RWPE1 (cell line): ENCODE measurements around the gene ATP5PB.

Source experiments
- CTCF ChIA-PET: fragments of 350-600 bp; sonication (Branson Sonifier 250); formaldehyde crosslinking; extraction: SDS; loops from one replicate; lab custom pipeline; 2021; lab: Yijun Ruan, JAX
- POLR2A ChIA-PET: fragments of 400-600 bp; formaldehyde crosslinking; extraction: SDS; loops from one replicate; lab custom pipeline; 2020; ENCODE audit warnings: antibody characterized with exemption; ENCODE audit not compliant: low non-redundant PET; lab: Yijun Ruan, JAX
- DNase-seq: peaks from one replicate; pipeline ENCODE4 v3.0.0; 2012; ENCODE audit warnings: low spot score
- H3K27ac ChIP-seq: fragments of 450-650 bp; 2 replicates; pipeline ENCODE4 v1.5.1; 2017
- TF ChIP-seq, protein P1 (sequence below): fragments of 450-650 bp; conservative IDR thresholded peaks from 2 replicates; pipeline ENCODE4 v1.5.1; 2017; ENCODE audit warnings: low read depth, mild to moderate bottlenecking

Gene ATP5PB

DNA sequence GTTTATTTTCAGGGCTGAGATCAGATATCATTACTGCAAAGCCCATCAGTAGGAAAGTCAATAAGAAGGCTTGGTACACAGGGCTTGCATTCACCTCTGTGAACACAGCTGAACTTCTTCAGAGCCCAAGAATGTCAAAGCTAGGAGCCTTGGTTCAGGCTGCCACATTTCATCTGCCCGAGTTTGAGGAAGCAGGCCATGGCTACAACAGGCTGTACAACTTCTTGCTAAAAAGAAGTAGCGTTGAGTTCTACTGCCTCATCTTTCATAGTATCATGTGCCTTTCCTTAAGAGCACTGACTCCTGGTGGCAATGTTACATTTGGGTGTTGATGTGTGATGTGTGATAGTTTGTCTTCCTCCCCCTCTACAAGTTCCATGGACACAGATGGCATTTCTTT lies 34.6 kb downstream of the ATP5PB start:
- no peak for DNase-seq
- POLR2A ChIA-PET, result no interaction called here
- CTCF ChIA-PET, result no interaction called here
- TF ChIP-seq, protein P1, sequence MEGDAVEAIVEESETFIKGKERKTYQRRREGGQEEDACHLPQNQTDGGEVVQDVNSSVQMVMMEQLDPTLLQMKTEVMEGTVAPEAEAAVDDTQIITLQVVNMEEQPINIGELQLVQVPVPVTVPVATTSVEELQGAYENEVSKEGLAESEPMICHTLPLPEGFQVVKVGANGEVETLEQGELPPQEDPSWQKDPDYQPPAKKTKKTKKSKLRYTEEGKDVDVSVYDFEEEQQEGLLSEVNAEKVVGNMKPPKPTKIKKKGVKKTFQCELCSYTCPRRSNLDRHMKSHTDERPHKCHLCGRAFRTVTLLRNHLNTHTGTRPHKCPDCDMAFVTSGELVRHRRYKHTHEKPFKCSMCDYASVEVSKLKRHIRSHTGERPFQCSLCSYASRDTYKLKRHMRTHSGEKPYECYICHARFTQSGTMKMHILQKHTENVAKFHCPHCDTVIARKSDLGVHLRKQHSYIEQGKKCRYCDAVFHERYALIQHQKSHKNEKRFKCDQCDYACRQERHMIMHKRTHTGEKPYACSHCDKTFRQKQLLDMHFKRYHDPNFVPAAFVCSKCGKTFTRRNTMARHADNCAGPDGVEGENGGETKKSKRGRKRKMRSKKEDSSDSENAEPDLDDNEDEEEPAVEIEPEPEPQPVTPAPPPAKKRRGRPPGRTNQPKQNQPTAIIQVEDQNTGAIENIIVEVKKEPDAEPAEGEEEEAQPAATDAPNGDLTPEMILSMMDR, result no peak
- H3K27ac ChIP-seq, result no peak overlapping the region

DNA sequence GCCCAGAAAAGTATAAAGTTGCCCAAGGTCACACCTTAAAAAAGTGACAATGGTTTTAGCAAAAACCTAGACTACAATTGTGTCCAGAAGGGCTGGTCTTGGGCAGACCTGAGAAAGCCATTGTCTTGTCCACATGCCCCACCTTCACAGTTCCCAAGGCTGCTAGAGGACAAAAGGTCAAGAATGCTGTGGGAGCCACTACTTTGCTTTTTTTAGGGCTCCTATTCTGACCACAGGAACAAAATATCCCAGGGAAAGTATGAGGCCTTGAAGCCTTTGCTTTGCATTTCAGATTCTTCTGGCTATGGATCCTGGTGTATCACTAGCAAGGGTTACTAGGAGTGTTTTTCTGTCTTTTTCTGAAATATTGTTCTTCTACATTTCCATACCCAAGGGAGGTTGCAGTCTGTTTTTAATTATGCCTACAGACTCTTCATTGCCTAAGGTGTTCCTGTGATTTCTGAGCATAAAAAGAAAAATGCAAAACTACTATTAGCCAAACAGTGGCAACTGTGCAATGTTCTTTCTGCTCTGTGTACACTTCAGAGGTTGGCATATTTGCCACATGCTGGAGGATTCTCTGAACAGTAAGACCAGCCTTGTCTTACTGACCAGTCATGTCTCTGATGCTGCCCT lies 35.2 kb downstream of the ATP5PB start:
- CTCF ChIA-PET, result interaction anchor here (1.4 kb wide), 1 partner anchor 24 kb away, joined by 8 read pairs; no protein-coding TSS in a partner anchor
- DNase-seq, result no peak
- POLR2A ChIA-PET, result no interaction called here
- no peak overlapping the region for H3K27ac ChIP-seq
- TF ChIP-seq, protein P1, result no peak

DNA sequence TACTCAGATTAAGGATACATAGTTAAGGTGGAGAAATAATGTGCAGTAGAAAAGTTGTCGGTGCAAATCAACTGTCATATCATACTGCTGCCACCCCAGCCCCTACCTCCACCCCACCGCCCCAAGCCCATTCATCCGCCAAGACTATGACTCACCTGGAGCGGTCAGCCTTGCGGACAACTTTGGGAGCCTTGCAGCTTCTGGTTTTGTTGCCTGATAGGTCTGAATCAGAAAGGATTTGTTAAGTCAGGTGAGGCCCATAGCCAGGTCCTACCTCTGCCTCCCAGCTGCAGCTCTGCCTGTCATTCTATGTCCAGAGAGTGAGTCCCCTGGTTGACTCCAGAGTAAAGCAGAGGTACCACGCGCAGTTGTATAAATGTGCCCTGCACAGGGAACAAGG lies 37.2 kb downstream of the ATP5PB start:
- H3K27ac ChIP-seq, result no peak overlapping the region
- POLR2A ChIA-PET, result no interaction called here
- DNase-seq, result peak; percentile 12
- CTCF ChIA-PET, result interaction anchor here (1.2 kb wide), 1 partner anchor 22 kb away, joined by 3 read pairs; no protein-coding TSS in a partner anchor
- TF ChIP-seq, protein P1, result no peak

DNA sequence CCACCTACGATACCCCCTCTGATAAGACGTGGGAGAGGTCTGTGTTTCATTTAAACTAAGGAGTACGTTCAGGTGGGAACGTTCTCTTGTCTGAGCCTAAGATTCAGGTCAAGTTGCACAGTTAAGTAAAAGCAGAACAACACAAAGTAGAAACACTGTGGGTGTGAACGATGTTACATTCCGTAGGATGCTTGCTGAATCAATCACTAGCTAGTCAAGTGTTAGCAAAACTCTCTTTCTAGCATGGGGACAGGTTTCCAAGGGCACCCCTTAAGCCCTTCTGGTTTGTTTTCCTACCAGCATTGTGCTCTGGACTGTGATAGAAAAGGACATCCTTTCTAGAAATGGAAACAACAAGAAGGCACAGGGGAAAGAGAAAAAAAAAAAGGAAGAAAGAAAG lies 37.9 kb downstream of the ATP5PB start:
- no peak for DNase-seq
- CTCF ChIA-PET, result interaction anchor here (1.2 kb wide), 1 partner anchor 21 kb away, joined by 3 read pairs; no protein-coding TSS in a partner anchor
- POLR2A ChIA-PET, result no interaction called here
- TF ChIP-seq, protein P1, result no peak
- H3K27ac ChIP-seq, result no peak overlapping the region

DNA sequence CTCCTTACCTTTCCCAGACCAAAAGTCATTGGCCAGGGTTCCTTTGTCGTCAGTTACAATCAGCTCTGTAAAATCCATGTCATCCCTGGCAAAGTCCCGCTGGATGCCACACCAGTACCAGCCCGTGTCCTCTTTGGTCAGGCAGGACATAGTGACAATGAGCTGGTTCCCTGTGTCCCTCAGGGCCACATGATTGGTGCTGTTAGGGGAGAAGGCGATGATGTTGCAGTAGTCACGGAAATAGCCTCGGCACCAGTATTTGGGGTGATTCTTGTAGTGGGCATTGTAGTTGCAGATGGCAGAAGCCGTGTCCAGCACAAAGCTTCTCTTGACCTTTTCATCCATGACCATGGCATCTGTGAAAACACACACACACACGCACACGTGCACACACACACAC lies 39.4 kb downstream of the ATP5PB start:
- CTCF ChIA-PET, result interaction anchor here (0.6 to 1.4 kb wide), 2 partner anchors 19 to 485 kb away, joined by 4 read pairs; no protein-coding TSS in a partner anchor
- TF ChIP-seq, protein P1, result no peak
- H3K27ac ChIP-seq, result no peak overlapping the region

DNA sequence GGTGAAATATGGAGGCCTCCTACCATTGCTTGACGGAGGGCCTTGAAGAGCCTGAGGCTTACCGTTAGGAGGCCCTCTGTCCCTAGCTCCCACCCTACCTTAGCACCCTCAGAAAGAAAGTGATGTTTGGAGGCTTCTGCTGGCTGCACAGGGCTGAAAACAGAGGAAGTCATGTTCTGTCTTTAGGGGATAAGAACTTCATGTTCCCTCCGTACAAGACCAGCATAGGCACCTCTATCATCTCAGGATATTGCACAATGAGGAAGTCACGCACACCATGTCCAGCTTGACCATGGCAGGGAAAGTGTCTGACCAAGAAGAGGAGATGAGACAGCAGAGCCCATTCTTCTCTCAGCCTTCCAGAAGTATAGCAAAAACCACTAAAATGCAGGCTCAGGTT lies 40.3 kb downstream of the ATP5PB start:
- no peak overlapping the region for H3K27ac ChIP-seq
- CTCF ChIA-PET, result interaction anchor here (0.7 kb wide), 1 partner anchor 462 kb away, joined by 4 read pairs; no protein-coding TSS in a partner anchor
- no peak for DNase-seq
- TF ChIP-seq, protein P1, result no peak
- POLR2A ChIA-PET, result no interaction called here

More for the DNA sequence above, 39.4 kb downstream of the ATP5PB start:
- no peak for DNase-seq
- POLR2A ChIA-PET, result no interaction called here
